Stromal cell of bone marrow (primary cell): Measurements from ENCODE around the gene TSPAN12.
A peak's percentile ranks its signal among the peaks of the same experiment; 100 is the strongest.

Experiments used
- DNase-seq: peaks from one replicate; pipeline ENCODE4 v3.0.0-alpha.2; 2012; ENCODE audit warnings: low read depth

The TSPAN12 gene

DNA sequence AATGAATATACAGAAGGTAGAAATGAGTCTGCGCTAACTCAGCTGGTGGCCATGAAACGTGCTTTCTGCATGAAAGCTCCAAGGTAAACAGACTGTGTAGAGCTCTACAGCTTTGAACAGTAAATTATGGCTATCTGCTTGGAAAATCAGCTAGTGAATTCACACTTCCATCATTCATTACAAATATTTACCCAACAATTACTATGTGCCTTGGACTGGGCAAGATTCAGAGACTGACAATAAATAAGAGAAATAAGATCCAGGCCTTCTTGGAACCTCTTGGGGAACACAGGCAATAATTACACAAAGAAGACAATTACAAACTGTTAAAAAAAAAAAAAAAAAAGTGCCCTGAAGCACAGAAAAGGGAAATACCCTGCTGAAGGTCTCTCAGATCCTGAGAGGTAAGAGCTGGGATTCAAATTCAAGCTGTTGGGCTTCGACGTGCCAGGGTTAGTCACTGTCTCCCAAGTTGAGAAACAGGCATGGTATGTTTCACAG, 15.8 kb downstream of the TSPAN12 start:
- DNase-seq, result no peak

DNA sequence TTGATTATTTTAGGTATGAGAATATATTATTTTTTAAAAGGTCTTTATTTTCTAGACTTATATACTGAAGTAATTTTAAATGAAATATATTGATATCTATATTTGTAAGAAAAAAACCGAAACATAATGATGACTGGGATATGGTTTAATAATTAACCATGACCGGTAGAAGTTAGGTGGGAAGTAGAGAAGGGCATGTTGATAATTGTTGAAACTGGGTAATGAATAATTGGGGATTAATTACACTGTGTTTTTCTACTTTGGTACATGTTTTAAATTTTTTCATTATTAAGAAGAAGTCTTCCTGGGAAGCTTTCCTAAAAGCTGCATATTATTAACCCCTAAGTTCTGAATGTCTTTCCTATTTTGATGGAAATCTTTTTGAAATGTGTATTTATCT, 16.3 kb downstream of the TSPAN12 start:
- no peak for DNase-seq

DNA sequence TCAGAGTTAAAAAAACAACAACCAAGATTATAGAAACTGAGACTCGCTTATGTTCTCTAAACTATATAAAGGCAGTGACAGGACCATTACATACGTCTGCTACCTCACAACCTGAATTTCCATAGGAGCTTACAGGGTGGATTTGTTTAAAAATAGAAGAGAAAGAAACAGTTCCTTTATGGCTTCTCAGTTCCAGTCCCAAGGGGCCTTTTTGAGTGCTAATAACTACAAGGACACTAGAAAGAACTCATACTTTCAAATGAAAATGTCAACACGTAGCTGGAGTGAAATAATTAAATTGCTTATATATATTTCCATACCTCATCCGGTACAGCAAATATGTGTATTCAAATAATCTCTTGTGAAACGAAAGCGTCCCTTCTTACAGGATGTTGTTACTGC, 19.7 kb downstream of the TSPAN12 start:
- DNase-seq, result no peak

DNA sequence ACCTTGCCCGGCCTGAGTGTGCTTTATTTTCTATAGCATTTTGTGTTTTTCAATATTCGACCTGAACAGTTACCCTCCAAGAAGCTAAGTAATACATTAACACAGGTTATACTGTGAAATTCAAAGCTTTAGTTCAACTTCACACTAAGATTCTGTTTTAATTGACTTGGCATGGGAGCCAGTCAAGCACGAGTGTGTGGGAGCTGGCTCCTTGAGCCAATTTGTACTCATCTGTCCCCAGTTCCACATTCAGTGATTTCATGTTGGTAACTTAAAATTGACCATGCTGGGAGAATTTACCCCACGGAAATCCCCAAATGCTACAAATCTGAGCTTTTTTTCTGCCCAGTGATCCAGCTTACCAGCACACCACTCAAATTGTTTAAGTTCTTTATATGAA, 20.3 kb downstream of the TSPAN12 start:
- no peak for DNase-seq

DNA sequence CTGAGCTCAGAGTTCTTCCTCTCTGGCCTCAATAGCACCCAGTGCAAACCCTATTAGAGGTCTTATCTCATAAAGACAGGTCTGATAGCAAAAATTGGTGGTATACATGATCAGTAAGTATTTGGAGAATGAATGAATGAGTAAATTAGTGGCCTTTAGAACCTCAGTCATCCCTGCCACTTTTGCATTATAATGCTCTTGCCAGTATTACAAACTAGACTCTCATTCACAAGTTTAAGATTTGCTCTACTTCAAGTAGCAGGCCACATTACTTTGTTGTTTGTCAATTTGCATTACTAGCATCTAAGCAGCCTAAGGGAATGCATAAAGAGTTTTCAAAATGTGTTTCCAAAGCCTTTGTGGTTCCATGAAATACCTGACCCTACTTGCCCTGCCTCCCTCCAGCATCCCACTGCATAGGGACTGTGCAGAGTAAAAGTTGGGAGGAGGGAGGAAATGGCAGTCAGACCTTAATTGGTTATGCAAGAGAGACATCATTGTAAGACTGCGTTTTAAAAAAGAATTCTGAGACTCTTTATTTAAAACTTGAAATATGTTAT, 21.3 kb downstream of the TSPAN12 start:
- no peak for DNase-seq

DNA sequence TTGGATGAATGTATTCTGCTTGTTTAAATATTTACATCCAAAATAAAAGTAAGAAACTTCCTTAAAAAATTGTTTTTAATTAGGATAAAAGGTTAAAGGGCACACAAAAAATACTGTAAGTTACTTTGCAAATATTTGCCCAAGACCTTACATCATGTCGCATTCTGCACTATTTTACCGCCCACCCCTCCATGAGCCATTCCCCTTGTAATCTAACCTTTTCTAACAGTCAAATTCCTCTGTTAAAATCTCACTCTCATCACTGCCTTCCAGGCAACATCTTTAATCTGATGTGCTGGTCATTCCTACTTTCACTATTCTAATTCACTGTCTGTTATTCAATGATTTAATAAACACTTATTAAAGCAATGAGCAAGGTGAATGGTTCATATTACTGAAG, 23.2 kb downstream of the TSPAN12 start:
- no peak for DNase-seq

DNA sequence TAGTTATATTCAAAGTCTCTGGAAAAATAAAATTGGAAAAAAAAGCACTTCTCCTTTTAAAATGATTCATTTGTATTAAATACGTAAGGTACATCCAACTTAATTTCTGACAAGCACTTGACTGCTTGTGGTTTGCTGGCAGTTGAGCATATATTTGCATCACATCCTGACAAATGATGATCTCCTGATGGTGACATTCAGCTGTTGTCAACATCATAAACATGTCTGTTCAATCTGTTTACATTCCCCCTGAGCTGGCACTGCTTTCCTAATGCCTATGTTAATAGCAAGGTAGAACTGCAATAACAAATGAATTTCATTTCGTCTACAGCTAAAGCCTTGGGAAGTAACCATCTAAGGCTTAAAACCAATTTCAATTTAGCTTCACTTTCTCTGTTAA, 24.4 kb downstream of the TSPAN12 start:
- DNase-seq, result no peak

DNA sequence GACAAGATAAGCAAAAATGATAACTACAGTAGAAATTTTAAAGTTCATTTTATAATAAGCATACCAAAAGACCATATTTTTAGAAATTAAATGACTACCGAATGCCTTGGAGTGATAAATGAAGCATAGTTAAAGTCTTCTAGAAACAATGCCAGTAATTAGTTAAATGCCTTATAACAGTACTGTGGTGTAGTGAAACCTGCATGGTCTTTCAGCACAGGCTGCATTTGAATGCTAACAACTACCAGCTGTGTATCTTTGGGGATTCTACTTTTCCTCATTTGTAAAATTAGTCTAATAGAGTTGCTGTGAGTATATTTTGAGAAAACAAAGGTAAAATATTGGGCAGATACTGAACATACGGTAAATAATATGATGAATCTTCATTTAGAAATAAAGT, 25.1 kb downstream of the TSPAN12 start:
- no peak for DNase-seq

DNA sequence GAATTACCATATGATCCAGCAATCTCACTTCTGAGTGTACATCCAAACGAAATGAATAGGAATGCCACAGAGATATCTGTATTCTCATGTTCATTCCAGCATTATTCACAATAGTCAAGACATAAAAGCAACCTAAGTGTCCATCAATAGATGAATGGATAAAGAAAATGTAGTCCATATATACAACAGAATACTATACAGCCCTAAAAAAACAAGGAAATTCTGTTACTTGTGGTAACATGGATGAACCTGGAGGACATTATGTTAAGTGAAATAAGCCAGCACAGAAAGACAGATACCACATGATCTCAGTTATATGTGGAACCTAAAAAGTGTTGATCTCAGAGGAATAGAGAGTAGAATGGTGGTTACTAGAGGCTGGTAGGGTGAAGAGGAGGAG, 26.7 kb downstream of the TSPAN12 start:
- DNase-seq, result no peak

DNA sequence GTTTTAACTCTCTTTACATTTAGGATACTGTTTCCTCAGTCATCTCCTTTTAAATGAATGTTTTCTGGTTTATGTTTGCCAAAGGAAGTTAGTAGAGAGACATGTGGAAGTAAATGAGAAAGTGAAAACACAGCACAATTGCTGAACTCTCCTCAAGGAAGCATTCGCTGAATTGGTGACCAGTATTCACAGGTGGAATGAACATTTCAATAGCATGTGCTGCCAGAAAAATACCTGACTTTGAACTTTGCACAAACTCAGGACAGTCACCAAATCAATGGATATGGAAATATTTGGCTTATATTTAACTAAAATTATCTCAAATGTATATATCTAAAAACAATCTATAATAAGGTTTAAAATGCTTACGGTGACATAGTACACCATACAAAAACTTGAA, 28.5 kb downstream of the TSPAN12 start:
- no peak for DNase-seq

DNA sequence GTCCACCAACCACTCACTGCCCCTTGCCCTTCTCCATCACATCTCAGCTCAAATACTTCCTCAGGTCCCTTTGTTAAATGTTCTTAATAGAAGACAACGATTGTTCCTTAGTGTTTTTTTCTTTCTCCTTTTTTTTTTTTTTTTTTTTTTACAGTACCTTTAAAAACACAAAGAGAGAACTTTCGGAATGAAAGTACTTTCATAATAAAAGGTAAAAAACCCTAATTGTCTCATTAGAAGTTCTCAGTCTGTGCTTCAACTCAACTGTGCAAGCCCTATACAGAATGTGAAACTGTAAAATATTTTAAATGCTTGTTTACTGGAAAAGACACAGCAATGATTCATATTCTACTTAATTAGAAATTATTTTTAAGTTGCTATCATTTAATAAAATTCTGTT, 29.4 kb downstream of the TSPAN12 start:
- no peak for DNase-seq

DNA sequence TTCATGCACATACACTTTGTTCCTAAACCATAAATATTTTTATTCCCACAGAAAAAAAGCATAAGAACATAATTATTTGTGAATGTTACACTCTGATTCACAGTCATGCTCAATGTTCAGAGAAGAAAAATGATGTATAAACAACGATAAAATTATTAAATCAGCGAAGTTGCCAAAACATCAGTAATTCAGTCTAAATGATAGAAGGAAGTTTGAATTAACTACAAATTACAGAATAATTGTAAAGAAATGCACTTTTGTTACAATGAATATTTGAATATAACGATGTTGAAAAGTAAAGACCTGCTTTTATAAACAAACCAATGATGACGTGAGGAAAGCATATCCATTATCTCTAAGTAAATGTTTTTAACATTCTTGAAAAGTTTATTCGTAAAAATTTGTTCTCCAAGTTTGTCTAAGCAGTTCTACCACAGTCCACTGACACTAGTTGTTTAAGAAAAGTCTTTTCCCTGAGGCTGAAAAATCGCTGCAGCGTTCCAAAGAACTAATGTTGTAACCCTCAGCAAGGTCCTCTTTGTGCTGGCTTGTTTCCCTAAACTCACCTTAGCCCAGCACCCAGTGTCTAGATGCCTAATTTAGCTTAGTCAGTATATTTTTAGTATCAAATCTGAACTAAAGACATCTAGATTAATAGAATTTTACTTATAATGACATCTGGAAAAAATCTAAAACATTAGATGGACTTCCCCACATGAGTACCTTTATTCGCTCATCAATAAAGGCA, 30.4 kb downstream of the TSPAN12 start:
- no peak for DNase-seq

DNA sequence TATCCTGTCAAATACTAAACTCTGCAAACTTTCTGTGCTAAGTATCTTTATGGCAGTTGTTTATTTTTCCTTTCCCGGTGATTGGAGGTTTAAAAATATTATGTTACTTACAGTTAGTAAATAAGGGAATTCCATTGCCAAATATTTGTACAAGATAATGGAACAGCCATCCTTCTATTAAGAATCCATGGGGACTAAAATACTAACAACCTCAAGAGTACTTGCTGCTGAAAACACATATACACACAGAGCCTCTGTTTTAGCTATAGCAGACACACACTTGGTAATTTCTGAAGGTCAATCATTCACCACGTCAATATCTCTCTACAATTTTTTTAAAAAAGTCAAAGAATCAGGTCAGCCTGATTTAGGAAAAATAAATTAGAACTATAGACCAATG, 32.4 kb downstream of the TSPAN12 start:
- DNase-seq, result no peak

DNA sequence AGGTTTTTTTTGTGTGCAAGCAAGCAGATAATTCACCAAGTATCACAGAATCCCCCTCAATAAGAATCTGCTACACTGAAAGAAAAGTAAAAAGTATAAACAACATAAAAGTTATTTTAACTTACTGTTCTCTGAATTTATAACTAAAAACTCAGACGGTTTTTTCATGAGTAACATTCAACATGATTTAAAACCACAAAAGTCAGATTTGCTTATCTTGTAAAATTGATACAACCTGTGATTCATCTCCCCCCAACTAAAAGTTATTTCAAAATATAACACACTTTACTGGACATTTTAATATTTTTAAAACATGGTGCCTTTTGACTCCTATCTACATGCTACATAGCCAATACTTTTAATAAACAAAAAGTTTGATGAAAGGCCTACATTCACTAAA, 32.8 kb downstream of the TSPAN12 start:
- no peak for DNase-seq

DNA sequence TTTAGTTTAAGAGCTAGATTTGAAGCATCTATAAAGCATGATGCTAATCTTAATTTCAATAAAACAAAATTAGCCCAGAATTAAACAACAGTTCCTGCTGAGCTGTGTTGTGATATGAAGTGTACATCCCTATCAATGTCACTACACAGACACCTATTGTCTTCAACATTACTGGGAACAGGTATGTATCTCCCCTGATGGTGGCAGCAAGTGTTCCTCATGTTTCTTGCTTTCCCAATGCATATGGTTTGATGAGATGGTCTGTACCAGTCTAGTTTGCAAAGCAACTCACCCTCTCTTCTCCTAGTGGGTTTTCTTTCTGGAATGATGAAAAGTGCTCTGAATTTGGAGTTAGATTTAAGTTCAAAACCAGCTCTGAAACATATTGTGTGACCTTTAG, 38.1 kb downstream of the TSPAN12 start:
- no peak for DNase-seq

DNA sequence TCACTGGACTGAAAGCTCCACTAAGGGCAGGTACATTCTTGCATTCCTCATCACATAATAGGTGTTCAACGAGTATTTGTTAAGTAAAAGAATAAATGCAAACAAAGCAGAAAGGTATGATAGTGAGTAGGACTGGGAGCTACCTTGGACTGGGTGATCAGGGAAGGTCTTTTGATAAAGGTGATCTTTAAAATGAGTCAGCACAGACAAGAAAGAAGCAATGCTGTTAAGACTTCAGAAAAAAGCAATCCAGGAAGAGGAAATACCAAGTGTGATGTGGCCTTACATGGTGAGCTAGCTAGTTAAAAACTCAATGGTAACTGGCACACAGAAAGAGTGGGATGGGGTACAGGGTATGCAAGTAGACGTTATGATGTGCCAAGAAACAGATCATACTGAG, 40.1 kb downstream of the TSPAN12 start:
- DNase-seq, result no peak

DNA sequence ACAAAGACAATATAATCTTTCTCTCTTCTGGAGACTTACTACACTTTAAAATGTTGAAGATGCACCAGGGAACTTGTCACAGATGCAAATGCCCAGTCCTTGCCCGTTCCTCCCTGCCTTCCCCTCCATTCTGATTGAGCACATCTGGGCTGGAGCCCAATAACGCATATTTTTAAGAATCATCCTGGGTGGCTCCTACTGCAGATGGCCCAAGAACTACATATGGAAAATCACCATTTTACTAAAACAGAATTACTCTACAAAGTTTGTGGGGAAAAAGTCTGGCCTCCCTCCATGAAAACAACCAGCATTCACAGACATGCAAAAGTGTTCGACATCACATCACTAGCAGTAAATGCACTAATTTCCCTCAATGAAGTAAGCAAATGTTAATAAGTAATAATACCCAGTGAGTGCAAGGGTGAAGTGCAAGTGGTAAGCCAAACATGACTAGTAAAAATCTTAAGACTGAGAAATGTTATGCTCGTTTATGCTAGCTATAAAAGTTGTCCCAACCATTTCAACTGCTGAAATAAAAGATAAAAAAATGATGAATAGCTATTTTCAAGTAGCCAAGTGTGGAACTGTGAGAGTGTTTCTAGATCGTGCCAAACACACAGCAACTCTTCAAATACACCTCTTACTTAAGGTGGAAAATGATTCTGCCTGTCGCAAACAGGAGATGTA, 43.5 kb downstream of the TSPAN12 start:
- no peak for DNase-seq

DNA sequence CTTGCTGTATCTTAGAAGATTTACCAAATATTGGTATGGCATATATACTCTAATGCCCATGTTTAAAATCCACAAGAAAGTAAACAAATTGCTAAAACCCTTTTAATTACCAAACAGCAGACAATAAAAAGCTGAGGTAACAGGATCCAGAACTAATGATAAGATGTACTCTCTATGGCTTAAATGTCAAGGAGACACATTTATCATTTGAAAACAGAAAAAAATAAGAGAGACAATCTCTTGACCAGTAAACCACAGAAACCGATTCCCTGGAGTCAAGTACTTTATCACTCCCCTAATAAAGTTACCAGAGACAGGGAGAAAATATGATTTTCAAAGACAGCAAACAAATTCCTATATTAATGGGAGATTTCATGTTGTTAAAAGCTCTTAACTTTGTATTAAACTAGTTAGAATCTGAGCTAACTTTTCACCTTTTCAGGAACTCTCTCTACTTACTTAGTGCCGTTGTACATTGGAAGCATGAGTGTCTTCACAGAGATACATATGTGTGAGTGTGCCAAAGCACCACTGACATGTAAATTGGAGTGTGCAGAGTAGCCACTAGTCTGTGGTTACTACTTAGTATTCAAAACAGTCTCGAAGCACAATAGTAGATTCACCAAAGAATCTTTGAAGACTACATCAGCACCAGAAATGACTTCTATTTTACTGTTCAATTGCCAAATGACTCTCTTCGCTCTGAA, 44.2 kb downstream of the TSPAN12 start:
- DNase-seq, result no peak

DNA sequence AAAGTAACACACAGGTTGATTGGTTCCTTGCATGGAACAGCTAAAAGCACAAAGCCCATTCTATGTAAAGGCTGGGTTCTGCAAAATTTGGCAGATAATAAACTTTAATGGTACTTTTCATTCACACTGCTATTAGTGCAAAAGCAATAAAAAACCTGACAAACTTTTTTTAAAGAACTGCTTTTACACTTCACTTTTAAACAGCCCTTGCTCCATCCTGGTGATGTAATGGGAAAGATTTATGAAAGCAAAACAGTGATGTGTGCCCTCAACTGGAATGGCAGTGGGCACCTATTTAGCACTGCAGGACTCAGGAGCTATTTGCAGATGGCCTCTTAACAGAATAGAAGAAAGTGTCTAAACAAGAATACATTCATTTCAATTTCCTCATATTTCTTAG, 44.9 kb downstream of the TSPAN12 start:
- DNase-seq, result no peak

DNA sequence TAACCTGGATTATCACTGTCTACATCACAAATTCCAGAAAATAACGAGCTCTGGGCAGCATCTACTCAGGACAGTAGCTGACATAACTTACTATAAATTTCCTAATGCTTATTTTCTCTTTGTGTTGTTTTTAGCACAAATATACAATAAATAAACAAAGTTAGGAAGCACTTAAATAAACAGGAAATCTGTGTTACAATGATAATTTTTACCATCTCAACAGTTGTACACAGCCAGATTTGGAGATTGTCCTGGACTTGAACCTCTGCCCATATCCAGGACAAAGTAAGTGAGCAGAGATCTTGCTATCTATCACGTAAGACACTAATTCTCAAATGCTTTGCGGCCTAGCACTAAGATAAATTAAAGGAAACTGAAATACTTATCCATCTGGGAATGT, 48.7 kb downstream of the TSPAN12 start:
- no peak for DNase-seq

DNA sequence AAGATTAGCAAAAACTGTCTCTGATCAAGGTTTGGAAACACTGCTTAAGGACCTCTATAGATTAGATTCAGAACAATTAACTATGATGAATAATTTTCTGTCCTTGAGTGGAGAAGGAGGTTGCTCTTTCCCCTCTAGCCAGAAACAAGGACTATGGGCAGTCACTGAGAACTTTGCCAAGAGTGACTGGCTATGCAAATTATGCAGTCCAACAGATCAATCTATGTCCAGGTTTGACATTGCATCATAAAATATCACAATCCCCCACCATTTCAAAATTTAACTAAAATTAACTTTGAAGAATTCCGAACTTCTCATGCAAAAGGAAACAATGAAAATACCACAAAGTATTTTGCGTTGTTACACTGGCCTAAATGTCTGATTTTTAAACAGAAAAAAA, 50.6 kb downstream of the TSPAN12 start:
- no peak for DNase-seq

DNA sequence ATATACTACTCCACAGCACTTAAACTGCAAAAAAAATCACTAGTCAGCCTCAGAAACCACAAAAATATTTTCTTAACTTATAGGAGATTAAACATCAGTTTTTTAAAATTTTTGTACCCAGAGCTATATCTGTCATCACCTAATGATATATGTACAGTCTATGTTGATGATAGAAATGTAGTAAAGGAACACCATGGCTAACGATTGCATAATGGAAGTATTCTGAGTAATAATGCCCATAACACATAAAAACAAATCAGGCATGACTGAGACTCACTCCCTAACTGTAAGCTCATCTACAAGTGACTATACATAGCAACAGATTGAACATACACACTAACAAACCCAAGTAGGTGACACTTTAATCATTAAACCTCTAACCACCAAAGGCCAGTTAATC, 51.3 kb downstream of the TSPAN12 start:
- DNase-seq, result peak; percentile 9
